ENCODE data around the gene MTR. TPM values are rescaled to one million over a fixed set of nuclear protein-coding genes. Genes with fewer than 3 reads are reported as not detected.

Gene MTR
- total RNA-seq, 2 experiments from 2014 or later, result 22.3 to 63.8 TPM

- H3K36me3 ChIP-seq (ENCODE audit: insufficient read depth, low read length), result peaks cover 96% of the 10 kb centered on the region
- no peak overlapping the region for H3K27ac ChIP-seq (ENCODE audit: low read depth, low read length, poor library complexity, severe bottlenecking)
- H3K9me3 ChIP-seq (ENCODE audit: low read length), result no peaks in the 10 kb centered on the region
- no peaks in the 10 kb centered on the region for H3K4me1 ChIP-seq (ENCODE audit: insufficient read depth, low read length, poor library complexity, severe bottlenecking)
- H3K4me2 ChIP-seq (ENCODE audit: low read length), result no peak overlapping the region
- no peak for TF ChIP-seq EZH2phosphoT487 (IDR thresholded peaks at IDR 0.05; ENCODE audit: borderline replicate concordance, low read depth, low read length)
- no peak for TF ChIP-seq CTCF (conservative IDR thresholded peaks at IDR 0.05; ENCODE audit: low read length)
- ChIA-PET CTCF (ENCODE audit: unreplicated experiment) (no interaction called here), POLR2A (no interaction called here)
- no peaks in the 10 kb centered on the region for H4K20me1 ChIP-seq (ENCODE audit: insufficient read depth, low read length)
- no peaks in the 10 kb centered on the region for H3K9me2 ChIP-seq (ENCODE audit: insufficient read depth, low read length)
- no TSS peak for BruUV-seq (replicated peaks)
- no peaks in the 10 kb centered on the region for H3K79me2 ChIP-seq (ENCODE audit: insufficient read depth, low read depth, low read length)
- H3K4me3 ChIP-seq (ENCODE audit: low read depth, low read length, poor library complexity, severe bottlenecking), result no peak overlapping the region
- no peak overlapping the region for H2AFZ ChIP-seq (ENCODE audit: low read length)
- DNase-seq (ENCODE audit: low spot score), result no peak
- intact Hi-C loops (cut with micrococcal nuclease; ENCODE audit: unreplicated experiment), result no loop called here
Observed at GRCh38 chr1:236890152-236891056, 95.3 kb downstream of the MTR start.

- Histone ChIP-seq H3K4me2 (ENCODE audit: low read length) (no peak overlapping the region), H3K4me1 (ENCODE audit: insufficient read depth, low read length, poor library complexity, severe bottlenecking) (no peaks in the 10 kb centered on the region), H2AFZ (ENCODE audit: low read length) (no peak overlapping the region), H3K27ac (ENCODE audit: low read depth, low read length, poor library complexity, severe bottlenecking) (no peak overlapping the region), H3K79me2 (ENCODE audit: insufficient read depth, low read depth, low read length) (no peaks in the 10 kb centered on the region), H4K20me1 (ENCODE audit: insufficient read depth, low read length) (no peaks in the 10 kb centered on the region), H3K4me3 (ENCODE audit: low read depth, low read length, poor library complexity, severe bottlenecking) (no peak overlapping the region), H3K9me2 (ENCODE audit: insufficient read depth, low read length) (no peaks in the 10 kb centered on the region), H3K9me3 (ENCODE audit: low read length) (no peaks in the 10 kb centered on the region), H3K36me3 (ENCODE audit: insufficient read depth, low read length) (peaks cover 97% of the 10 kb centered on the region)
- TF ChIP-seq CTCF (conservative IDR thresholded peaks at IDR 0.05; ENCODE audit: low read length) (no peak), EZH2phosphoT487 (IDR thresholded peaks at IDR 0.05; ENCODE audit: borderline replicate concordance, low read depth, low read length) (no peak)
- DNase-seq (ENCODE audit: low spot score), result no peak
- intact Hi-C loops (cut with micrococcal nuclease; ENCODE audit: unreplicated experiment), result no loop called here
- no TSS peak for BruUV-seq (replicated peaks)
- CTCF ChIA-PET (ENCODE audit: unreplicated experiment), result no interaction called here
- POLR2A ChIA-PET, result interaction anchor here (0.7 kb wide), 1 partner anchor 35 kb away, joined by 4 read pairs; no protein-coding TSS in a partner anchor
Observed at GRCh38 chr1:236893626-236894545, 98.8 kb downstream of the MTR start.

All from OCI-LY7 (cell line).